GM23338 (cell line): ENCODE measurements around the gene SH3D19. TPM values are rescaled to one million over a fixed set of nuclear protein-coding genes. Genes with fewer than 3 reads are reported as not detected.

Experiments used
- ATAC-seq: fragments of 200-7000 bp; cut with Tn5 transposase; 3 replicates; pipeline ENCODE4 v1.9.1; 2020
- DNase-seq: peaks from one replicate; pipeline ENCODE4 v3.0.0-alpha.2; 2015; ENCODE audit warnings: low spot score
- H2AFZ ChIP-seq: fragments of 200-600 bp; sonication (generic); 2 replicates; pipeline ENCODE4 v1.8.0; 2016; ENCODE audit warnings: antibody characterized with exemption, mild to moderate bottlenecking, moderate library complexity
- H3F3A ChIP-seq: fragments of 200-600 bp; sonication (generic); replicated peaks from 2 replicates; pipeline ENCODE4 v1.8.0; 2017; ENCODE audit warnings: antibody characterized with exemption, mixed run types, low read depth
- H3K27ac ChIP-seq: fragments of 200-600 bp; sonication (generic); 2 replicates; pipeline ENCODE4 v1.6.1; 2016; ENCODE audit warnings: low read depth
- H3K27me3 ChIP-seq: fragments of 200-600 bp; sonication (generic); 2 replicates; pipeline ENCODE4 v1.8.0; 2016; ENCODE audit warnings: mild to moderate bottlenecking, mixed run types, moderate library complexity; ENCODE audit not compliant: insufficient read depth
- H3K36me3 ChIP-seq: fragments of 200-600 bp; sonication (generic); 2 replicates; pipeline ENCODE4 v1.8.0; 2016; ENCODE audit warnings: mild to moderate bottlenecking; ENCODE audit not compliant: insufficient read depth
- H3K4me1 ChIP-seq: fragments of 200-600 bp; sonication (generic); 2 replicates; pipeline ENCODE4 v1.8.0; 2016; ENCODE audit warnings: mild to moderate bottlenecking, moderate library complexity; ENCODE audit not compliant: insufficient read depth
- H3K4me2 ChIP-seq: fragments of 200-600 bp; sonication (generic); 2 replicates; pipeline ENCODE4 v1.7.1; 2017; ENCODE audit warnings: mixed run types
- H3K4me3 ChIP-seq: fragments of 200-600 bp; sonication (generic); 2 replicates; pipeline ENCODE4 v1.6.1; 2016; ENCODE audit warnings: mixed run types
- H3K79me2 ChIP-seq: fragments of 200-600 bp; sonication (generic); replicated peaks from 2 replicates; pipeline ENCODE4 v1.8.0; 2017; ENCODE audit warnings: mild to moderate bottlenecking; ENCODE audit not compliant: insufficient read depth
- H3K9me2 ChIP-seq: fragments of 200-600 bp; sonication (generic); 2 replicates; pipeline ENCODE4 v1.8.0; 2017; ENCODE audit not compliant: insufficient read depth
- H4K20me1 ChIP-seq: fragments of 200-600 bp; sonication (generic); replicated peaks from 2 replicates; pipeline ENCODE4 v1.8.0; 2017; ENCODE audit warnings: mild to moderate bottlenecking; ENCODE audit not compliant: insufficient read depth
- H3K27ac Mint-ChIP-seq: 2 replicates; pipeline ENCODE4 v1.8.0; 2020; ENCODE audit warnings: inconsistent platforms, mild to moderate bottlenecking, moderate library complexity, mixed read lengths
- H3K27me3 Mint-ChIP-seq: 3 replicates; pipeline ENCODE4 v1.8.0; 2022; ENCODE audit warnings: low read depth, mild to moderate bottlenecking, moderate library complexity, mixed read lengths, inconsistent platforms; ENCODE audit not compliant: insufficient read depth, poor library complexity
- H3K36me3 Mint-ChIP-seq: 3 replicates; pipeline ENCODE4 v1.8.0; 2021; ENCODE audit warnings: low read depth, mild to moderate bottlenecking, inconsistent platforms, moderate library complexity, mixed read lengths
- H3K4me1 Mint-ChIP-seq: 3 replicates; pipeline ENCODE4 v1.8.0; 2020; ENCODE audit warnings: mild to moderate bottlenecking, inconsistent platforms, mixed read lengths
- H3K4me3 Mint-ChIP-seq: 3 replicates; pipeline ENCODE4 v1.8.0; 2021; ENCODE audit warnings: moderate library complexity, mild to moderate bottlenecking, inconsistent platforms, mixed read lengths
- H3K9me3 Mint-ChIP-seq: 3 replicates; pipeline ENCODE4 v1.8.0; 2020; ENCODE audit warnings: moderate library complexity, mild to moderate bottlenecking, inconsistent platforms, mixed read lengths
- CREB1 ChIP-seq: fragments of 250-450 bp; sonication (Bioruptor Pico); IDR thresholded peaks from 2 replicates; pipeline ENCODE4 v1.5.0; 2020; ENCODE audit warnings: low read depth, mild to moderate bottlenecking, moderate library complexity
- EZH2 ChIP-seq: fragments of 200-600 bp; sonication (generic); IDR thresholded peaks from one replicate; pipeline ENCODE4 v1.8.0; 2017; ENCODE audit warnings: antibody characterized with exemption, mild to moderate bottlenecking, low read depth; ENCODE audit not compliant: unreplicated experiment
- JUNB ChIP-seq: IDR thresholded peaks from one replicate; pipeline ENCODE4 v1.6.1; 2016; ENCODE audit warnings: antibody characterized with exemption; ENCODE audit not compliant: unreplicated experiment
- NANOG ChIP-seq: IDR thresholded peaks from 2 replicates; pipeline ENCODE4 v1.6.1; 2016; ENCODE audit warnings: antibody characterized with exemption, borderline replicate concordance
- POLR2AphosphoS5 ChIP-seq: IDR thresholded peaks from 2 replicates; pipeline ENCODE4 v1.6.1; 2016; ENCODE audit warnings: antibody characterized with exemption, low read depth
- ZNF114 ChIP-seq: fragments of 250-450 bp; sonication (Bioruptor Pico); IDR thresholded peaks from 2 replicates; pipeline ENCODE4 v1.5.0; 2020; ENCODE audit warnings: mild to moderate bottlenecking, moderate library complexity
- ZNF331 ChIP-seq: fragments of 250-450 bp; sonication (Bioruptor Pico); IDR thresholded peaks from 2 replicates; pipeline ENCODE4 v1.5.0; 2020; ENCODE audit warnings: low read depth, mild to moderate bottlenecking, moderate library complexity
- polyA plus RNA-seq: library from polyadenylated mRNA; unstranded; fragments of >200 nt; fragmentation: Nextera tagmentation; extraction: Ambion mirVana; gene quantifications from 2 replicates; pipeline ENCODE4 v1.2.1, GENCODE V29; 2016
- total RNA-seq: library from RNA; depleted of rRNA; stranded (reverse); fragments of >200 nt; shearing (Covaris generic); gene quantifications from 2 replicates; pipeline ENCODE4 v1.2.3, GENCODE V29; 2014
- TF ChIP-seq, protein P1 (sequence below), 2 experiments: fragments of 200-600 bp in 1 of 2; sonication (generic) in 1 of 2; conservative IDR thresholded peaks; 2 replicates each; pipeline versions ENCODE4 v1.5.1 to v1.6.1; 2016 to 2017; ENCODE audit warnings: antibody characterized with exemption in 2 of 2, low read depth in 2 of 2, mild to moderate bottlenecking in 2 of 2, moderate library complexity in 1 of 2
- TF ChIP-seq, protein P2 (sequence below): IDR thresholded peaks from one replicate; pipeline ENCODE4 v1.6.1; 2018; ENCODE audit warnings: antibody characterized with exemption; ENCODE audit not compliant: unreplicated experiment

SH3D19 gene
- total and polyA plus RNA-seq, 2 experiments from 2014 or later, result 25.3 to 57.4 TPM

GRCh38 chr4:151313306-151314009 is 11.9 kb downstream of the SH3D19 start:
- Histone ChIP-seq H3K36me3 (no peaks in the 10 kb centered on the region; the same call in 1 of the 2 replicates), H2AFZ (no peak overlapping the region), H3K27ac (peak overlapping the region; percentile 22), H4K20me1 (peaks cover 28% of the 10 kb centered on the region), H3K27me3 (no peaks in the 10 kb centered on the region), H3K4me1 (peaks cover 27% of the 10 kb centered on the region), H3K9me2 (0 out of 2 replicates have a peak, but pooled peaks cover 5% of the 10 kb centered on the region), H3F3A (peaks cover 19% of the 10 kb centered on the region; the same call in 1 of the 2 replicates), H3K79me2 (peaks cover 100% of the 10 kb centered on the region), H3K4me3 (no peak overlapping the region), H3K4me2 (peak overlapping the region; percentile 37; the same call in 1 of the 2 replicates)
- Mint-ChIP-seq H3K4me1 (peaks cover 34% of the 10 kb centered on the region), H3K36me3 (peaks cover 18% of the 10 kb centered on the region; the same call in 2 of the 3 replicates), H3K27ac (peak overlapping the region; percentile 41), H3K4me3 (no peak overlapping the region), H3K27me3 (no peaks in the 10 kb centered on the region), H3K9me3 (peaks cover 3% of the 10 kb centered on the region; the same call in 1 of the 3 replicates)
- no peak for TF ChIP-seq CREB1
- TF ChIP-seq, protein P1, sequence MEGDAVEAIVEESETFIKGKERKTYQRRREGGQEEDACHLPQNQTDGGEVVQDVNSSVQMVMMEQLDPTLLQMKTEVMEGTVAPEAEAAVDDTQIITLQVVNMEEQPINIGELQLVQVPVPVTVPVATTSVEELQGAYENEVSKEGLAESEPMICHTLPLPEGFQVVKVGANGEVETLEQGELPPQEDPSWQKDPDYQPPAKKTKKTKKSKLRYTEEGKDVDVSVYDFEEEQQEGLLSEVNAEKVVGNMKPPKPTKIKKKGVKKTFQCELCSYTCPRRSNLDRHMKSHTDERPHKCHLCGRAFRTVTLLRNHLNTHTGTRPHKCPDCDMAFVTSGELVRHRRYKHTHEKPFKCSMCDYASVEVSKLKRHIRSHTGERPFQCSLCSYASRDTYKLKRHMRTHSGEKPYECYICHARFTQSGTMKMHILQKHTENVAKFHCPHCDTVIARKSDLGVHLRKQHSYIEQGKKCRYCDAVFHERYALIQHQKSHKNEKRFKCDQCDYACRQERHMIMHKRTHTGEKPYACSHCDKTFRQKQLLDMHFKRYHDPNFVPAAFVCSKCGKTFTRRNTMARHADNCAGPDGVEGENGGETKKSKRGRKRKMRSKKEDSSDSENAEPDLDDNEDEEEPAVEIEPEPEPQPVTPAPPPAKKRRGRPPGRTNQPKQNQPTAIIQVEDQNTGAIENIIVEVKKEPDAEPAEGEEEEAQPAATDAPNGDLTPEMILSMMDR (conservative IDR thresholded peaks at IDR 0.05; ENCODE audit: low read depth in 2 of 2), result no peak
- no peak for TF ChIP-seq ZNF114 (CRISPR knock-in tag)
- no peak for TF ChIP-seq POLR2AphosphoS5
- TF ChIP-seq, protein P2, sequence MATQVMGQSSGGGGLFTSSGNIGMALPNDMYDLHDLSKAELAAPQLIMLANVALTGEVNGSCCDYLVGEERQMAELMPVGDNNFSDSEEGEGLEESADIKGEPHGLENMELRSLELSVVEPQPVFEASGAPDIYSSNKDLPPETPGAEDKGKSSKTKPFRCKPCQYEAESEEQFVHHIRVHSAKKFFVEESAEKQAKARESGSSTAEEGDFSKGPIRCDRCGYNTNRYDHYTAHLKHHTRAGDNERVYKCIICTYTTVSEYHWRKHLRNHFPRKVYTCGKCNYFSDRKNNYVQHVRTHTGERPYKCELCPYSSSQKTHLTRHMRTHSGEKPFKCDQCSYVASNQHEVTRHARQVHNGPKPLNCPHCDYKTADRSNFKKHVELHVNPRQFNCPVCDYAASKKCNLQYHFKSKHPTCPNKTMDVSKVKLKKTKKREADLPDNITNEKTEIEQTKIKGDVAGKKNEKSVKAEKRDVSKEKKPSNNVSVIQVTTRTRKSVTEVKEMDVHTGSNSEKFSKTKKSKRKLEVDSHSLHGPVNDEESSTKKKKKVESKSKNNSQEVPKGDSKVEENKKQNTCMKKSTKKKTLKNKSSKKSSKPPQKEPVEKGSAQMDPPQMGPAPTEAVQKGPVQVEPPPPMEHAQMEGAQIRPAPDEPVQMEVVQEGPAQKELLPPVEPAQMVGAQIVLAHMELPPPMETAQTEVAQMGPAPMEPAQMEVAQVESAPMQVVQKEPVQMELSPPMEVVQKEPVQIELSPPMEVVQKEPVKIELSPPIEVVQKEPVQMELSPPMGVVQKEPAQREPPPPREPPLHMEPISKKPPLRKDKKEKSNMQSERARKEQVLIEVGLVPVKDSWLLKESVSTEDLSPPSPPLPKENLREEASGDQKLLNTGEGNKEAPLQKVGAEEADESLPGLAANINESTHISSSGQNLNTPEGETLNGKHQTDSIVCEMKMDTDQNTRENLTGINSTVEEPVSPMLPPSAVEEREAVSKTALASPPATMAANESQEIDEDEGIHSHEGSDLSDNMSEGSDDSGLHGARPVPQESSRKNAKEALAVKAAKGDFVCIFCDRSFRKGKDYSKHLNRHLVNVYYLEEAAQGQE, result no peak
- no peak for TF ChIP-seq JUNB
- no peak for ATAC-seq
- no peak for DNase-seq

GRCh38 chr4:151310124-151310728 is 15.2 kb downstream of the SH3D19 start:
- Histone ChIP-seq H3K4me1 (peaks cover 31% of the 10 kb centered on the region), H3K27ac (no peak overlapping the region), H3K36me3 (no peaks in the 10 kb centered on the region; the same call in 1 of the 2 replicates), H3K9me2 (0 out of 2 replicates have a peak, but pooled peaks cover 5% of the 10 kb centered on the region), H4K20me1 (peaks cover 18% of the 10 kb centered on the region), H3K4me2 (no peak overlapping the region), H3F3A (peaks cover 20% of the 10 kb centered on the region; the same call in 1 of the 2 replicates), H3K4me3 (no peak overlapping the region), H2AFZ (no peak overlapping the region), H3K79me2 (peaks cover 98% of the 10 kb centered on the region), H3K27me3 (no peaks in the 10 kb centered on the region)
- no peak for TF ChIP-seq NANOG
- no peak for TF ChIP-seq POLR2AphosphoS5
- no peak for TF ChIP-seq ZNF331 (CRISPR knock-in tag)
- TF ChIP-seq CREB1, result no peak
- TF ChIP-seq, protein P1 (conservative IDR thresholded peaks at IDR 0.05; ENCODE audit: low read depth in 2 of 2), result no peak
- TF ChIP-seq, protein P2, result no peak
- no peak for TF ChIP-seq EZH2
- Mint-ChIP-seq H3K9me3 (peaks cover 3% of the 10 kb centered on the region; the same call in 1 of the 3 replicates), H3K4me3 (no peak overlapping the region), H3K4me1 (peaks cover 27% of the 10 kb centered on the region), H3K27ac (no peak overlapping the region), H3K27me3 (no peaks in the 10 kb centered on the region), H3K36me3 (peaks cover 22% of the 10 kb centered on the region)
- DNase-seq (no peak), ATAC-seq (no peak)
